SK-N-SH (cell line): ENCODE data around the gene PLCB3.

Source experiments
- CHD2 ChIP-seq: fragments of 150-350 bp; IDR thresholded peaks from 2 replicates; pipeline ENCODE4 v1.6.1; 2018; ENCODE audit warnings: low read length; ENCODE audit not compliant: partially characterized antibody
- EP300 ChIP-seq, 2 experiments: IDR thresholded peaks; 2 replicates each; pipeline versions ENCODE4 v1.4.0 to v1.6.1; 2012; ENCODE audit warnings: borderline replicate concordance in 1 of 2, low read depth in 1 of 2, low read length in 1 of 2
- FOSL2 ChIP-seq: IDR thresholded peaks from 2 replicates; pipeline ENCODE4 v1.4.0; 2012; ENCODE audit warnings: low read depth, mild to moderate bottlenecking, moderate library complexity, borderline replicate concordance
- FOXM1 ChIP-seq: IDR thresholded peaks from 2 replicates; pipeline ENCODE4 v1.4.0; 2012; ENCODE audit warnings: low read depth, mild to moderate bottlenecking
- MAX ChIP-seq: IDR thresholded peaks from 2 replicates; pipeline ENCODE4 v1.4.0; 2012; ENCODE audit warnings: low read depth
- NRF1 ChIP-seq: IDR thresholded peaks from 2 replicates; pipeline ENCODE4 v1.6.1; 2012; ENCODE audit warnings: low read depth, mild to moderate bottlenecking, low read length
- RAD21 ChIP-seq: IDR thresholded peaks from 2 replicates; pipeline ENCODE4 v1.6.1; 2012; ENCODE audit warnings: mild to moderate bottlenecking, low read length
- SIN3A ChIP-seq: IDR thresholded peaks from 2 replicates; pipeline ENCODE4 v1.6.1; 2012; ENCODE audit warnings: low read depth, mild to moderate bottlenecking, low read length, moderate library complexity, borderline replicate concordance
- TAF1 ChIP-seq: IDR thresholded peaks from 2 replicates; pipeline ENCODE4 v1.6.1; 2012; ENCODE audit warnings: low read depth, mild to moderate bottlenecking, low read length, moderate library complexity, borderline replicate concordance
- TEAD4 ChIP-seq: IDR thresholded peaks from 2 replicates; pipeline ENCODE4 v1.4.0; 2012; ENCODE audit warnings: mild to moderate bottlenecking, borderline replicate concordance; ENCODE audit not compliant: insufficient read depth
- USF1 ChIP-seq: IDR thresholded peaks from 2 replicates; pipeline ENCODE4 v1.4.0; 2012; ENCODE audit warnings: low read depth, borderline replicate concordance
- YY1 ChIP-seq: IDR thresholded peaks from 2 replicates; pipeline ENCODE4 v1.4.0; 2012; ENCODE audit warnings: low read depth, mild to moderate bottlenecking
- TF ChIP-seq, protein P1 (sequence below): IDR thresholded peaks from 2 replicates; pipeline ENCODE4 v1.6.1; 2012; ENCODE audit warnings: mild to moderate bottlenecking, low read depth, low read length, moderate library complexity
- TF ChIP-seq, protein P2 (sequence below): fragments of 200-600 bp; sonication (generic); IDR thresholded peaks from 2 replicates; pipeline ENCODE4 v1.6.1; 2017; ENCODE audit warnings: antibody characterized with exemption, mild to moderate bottlenecking, moderate library complexity

- TF ChIP-seq, protein P1, sequence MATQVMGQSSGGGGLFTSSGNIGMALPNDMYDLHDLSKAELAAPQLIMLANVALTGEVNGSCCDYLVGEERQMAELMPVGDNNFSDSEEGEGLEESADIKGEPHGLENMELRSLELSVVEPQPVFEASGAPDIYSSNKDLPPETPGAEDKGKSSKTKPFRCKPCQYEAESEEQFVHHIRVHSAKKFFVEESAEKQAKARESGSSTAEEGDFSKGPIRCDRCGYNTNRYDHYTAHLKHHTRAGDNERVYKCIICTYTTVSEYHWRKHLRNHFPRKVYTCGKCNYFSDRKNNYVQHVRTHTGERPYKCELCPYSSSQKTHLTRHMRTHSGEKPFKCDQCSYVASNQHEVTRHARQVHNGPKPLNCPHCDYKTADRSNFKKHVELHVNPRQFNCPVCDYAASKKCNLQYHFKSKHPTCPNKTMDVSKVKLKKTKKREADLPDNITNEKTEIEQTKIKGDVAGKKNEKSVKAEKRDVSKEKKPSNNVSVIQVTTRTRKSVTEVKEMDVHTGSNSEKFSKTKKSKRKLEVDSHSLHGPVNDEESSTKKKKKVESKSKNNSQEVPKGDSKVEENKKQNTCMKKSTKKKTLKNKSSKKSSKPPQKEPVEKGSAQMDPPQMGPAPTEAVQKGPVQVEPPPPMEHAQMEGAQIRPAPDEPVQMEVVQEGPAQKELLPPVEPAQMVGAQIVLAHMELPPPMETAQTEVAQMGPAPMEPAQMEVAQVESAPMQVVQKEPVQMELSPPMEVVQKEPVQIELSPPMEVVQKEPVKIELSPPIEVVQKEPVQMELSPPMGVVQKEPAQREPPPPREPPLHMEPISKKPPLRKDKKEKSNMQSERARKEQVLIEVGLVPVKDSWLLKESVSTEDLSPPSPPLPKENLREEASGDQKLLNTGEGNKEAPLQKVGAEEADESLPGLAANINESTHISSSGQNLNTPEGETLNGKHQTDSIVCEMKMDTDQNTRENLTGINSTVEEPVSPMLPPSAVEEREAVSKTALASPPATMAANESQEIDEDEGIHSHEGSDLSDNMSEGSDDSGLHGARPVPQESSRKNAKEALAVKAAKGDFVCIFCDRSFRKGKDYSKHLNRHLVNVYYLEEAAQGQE = no peak
- TF ChIP-seq MAX (no peak), EP300 (IDR thresholded peaks at IDR 0.05; ENCODE audit: borderline replicate concordance in 1 of 2, low read depth in 1 of 2, low read length in 1 of 2) (no peak), TEAD4 (no peak), NRF1 (no peak), YY1 (no peak), CHD2 (no peak), RAD21 (no peak), SIN3A (no peak), TAF1 (no peak), USF1 (no peak), FOSL2 (no peak), FOXM1 (no peak)
- TF ChIP-seq, protein P2, sequence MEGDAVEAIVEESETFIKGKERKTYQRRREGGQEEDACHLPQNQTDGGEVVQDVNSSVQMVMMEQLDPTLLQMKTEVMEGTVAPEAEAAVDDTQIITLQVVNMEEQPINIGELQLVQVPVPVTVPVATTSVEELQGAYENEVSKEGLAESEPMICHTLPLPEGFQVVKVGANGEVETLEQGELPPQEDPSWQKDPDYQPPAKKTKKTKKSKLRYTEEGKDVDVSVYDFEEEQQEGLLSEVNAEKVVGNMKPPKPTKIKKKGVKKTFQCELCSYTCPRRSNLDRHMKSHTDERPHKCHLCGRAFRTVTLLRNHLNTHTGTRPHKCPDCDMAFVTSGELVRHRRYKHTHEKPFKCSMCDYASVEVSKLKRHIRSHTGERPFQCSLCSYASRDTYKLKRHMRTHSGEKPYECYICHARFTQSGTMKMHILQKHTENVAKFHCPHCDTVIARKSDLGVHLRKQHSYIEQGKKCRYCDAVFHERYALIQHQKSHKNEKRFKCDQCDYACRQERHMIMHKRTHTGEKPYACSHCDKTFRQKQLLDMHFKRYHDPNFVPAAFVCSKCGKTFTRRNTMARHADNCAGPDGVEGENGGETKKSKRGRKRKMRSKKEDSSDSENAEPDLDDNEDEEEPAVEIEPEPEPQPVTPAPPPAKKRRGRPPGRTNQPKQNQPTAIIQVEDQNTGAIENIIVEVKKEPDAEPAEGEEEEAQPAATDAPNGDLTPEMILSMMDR = no peak
Observed at GRCh38 chr11:64295760-64296159, 44.4 kb downstream of the PLCB3 start.
